NCI-H1930 (cell line): ENCODE data around the gene ADAMTS13.

ENCODE experiments used
- DNase-seq, 2 experiments: peaks; one replicate each; lab custom pipeline; 2025; lab: John Stamatoyannopoulos, UW

The ADAMTS13 gene

GRCh38 chr9:133472277-133472645 lies 50.1 kb downstream of the ADAMTS13 start:
- no peak for DNase-seq

- DNase-seq = no peak
These were observed 50.7 kb downstream of the ADAMTS13 start for GRCh38 chr9:133472753-133473378.

GRCh38 chr9:133473743-133474142 lies 51.6 kb downstream of the ADAMTS13 start:
- DNase-seq = no peak

- no peak for DNase-seq
These were observed 52.0 kb downstream of the ADAMTS13 start for GRCh38 chr9:133474215-133474614.

GRCh38 chr9:133474853-133475252 lies 52.7 kb downstream of the ADAMTS13 start:
- DNase-seq = no peak

GRCh38 chr9:133475292-133476012 lies 53.3 kb downstream of the ADAMTS13 start:
- no peak for DNase-seq

GRCh38 chr9:133476036-133476931 lies 54.1 kb downstream of the ADAMTS13 start:
- DNase-seq = no peak

- DNase-seq = no peak
These were observed 54.8 kb downstream of the ADAMTS13 start for GRCh38 chr9:133476941-133477340.

- no peak for DNase-seq
These were observed 55.3 kb downstream of the ADAMTS13 start for GRCh38 chr9:133477461-133477860.

- no peak for DNase-seq
These were observed 56.1 kb downstream of the ADAMTS13 start for GRCh38 chr9:133477992-133478850.

- peak; percentile 70 to 80 for DNase-seq
These were observed 56.9 kb downstream of the ADAMTS13 start, which contains the start of gene SLC2A6 for GRCh38 chr9:133478851-133479711. TSS of gene SLC2A6 (minus strand) at chr9:133479099. CDS start at chr9:133479059, 40 bp downstream.

GRCh38 chr9:133483611-133484010 lies 61.4 kb downstream of the ADAMTS13 start:
- no peak for DNase-seq

GRCh38 chr9:133484671-133485437 lies 62.7 kb downstream of the ADAMTS13 start:
- DNase-seq = no peak

GRCh38 chr9:133485531-133486260 lies 63.5 kb downstream of the ADAMTS13 start:
- DNase-seq = no peak

- DNase-seq = no peak
These were observed 65.2 kb downstream of the ADAMTS13 start for GRCh38 chr9:133487331-133487725.

- DNase-seq = no peak
These were observed 66.6 kb downstream of the ADAMTS13 start for GRCh38 chr9:133488686-133489252.

- DNase-seq = no peak
These were observed 67.4 kb downstream of the ADAMTS13 start for GRCh38 chr9:133489253-133490190.

- no peak for DNase-seq
These were observed 68.1 kb downstream of the ADAMTS13 start for GRCh38 chr9:133490201-133490681.
